Heart left ventricle (tissue), 13 donors: Measurements from ENCODE around the gene C9orf78.

Experiments
- POLR2A ChIP-seq, 2 donors: fragments of 450-650 bp; IDR thresholded peaks; one replicate each; pipeline ENCODE4 v1.6.1; 2017; ENCODE audit warnings: antibody characterized with exemption in 2 of 2, mild to moderate bottlenecking in 2 of 2, moderate library complexity in 2 of 2
- TF ChIP-seq, protein P1 (sequence below), 12 donors: fragments of 200-600 bp; sonication (generic) in 4 of 12; IDR thresholded peaks; one replicate each; pipeline versions ENCODE4 v1.5.0 to v1.8.0; 2018 to 2022; ENCODE audit warnings: antibody characterized with exemption in 12 of 12, mild to moderate bottlenecking in 5 of 12
- donor health status: ischemic (EF 13 %, LVEDD 7.1; RV severe dilation, severe dysfunction).
- donor health status: DM: no; HTN: yes; CAD: no.
- donor health status: DM: no; HTN: no; CAD: no.
- donor health status: ischemic (EF 25% LVEDD 6.9; RV normal size, moderate dysfunction).
- donor health status: ischemic (EF 25% LVEDD 5.7; RV mildly dilated, moderate dysfunction).
- donor health status: ischemic (EF 35%, LVEDD 5.7; RV mildly dilated, moderate dysfunction).
- donor health status: nonischemic (EF 11% LVEDD 7.7; RV severe dilation, severe dysfunction).
- donor health status: DM: yes; HTN: yes; CAD: no.
- donor health status: PGD.
- donor health status: ischemic (EF 29% LVEDD 5.4; RV normal size, mild dysfunction).
- donor health status: nonischemic (EF 23%, LVEDD 6.1; RV moderate dilation, normal function).

DNA sequence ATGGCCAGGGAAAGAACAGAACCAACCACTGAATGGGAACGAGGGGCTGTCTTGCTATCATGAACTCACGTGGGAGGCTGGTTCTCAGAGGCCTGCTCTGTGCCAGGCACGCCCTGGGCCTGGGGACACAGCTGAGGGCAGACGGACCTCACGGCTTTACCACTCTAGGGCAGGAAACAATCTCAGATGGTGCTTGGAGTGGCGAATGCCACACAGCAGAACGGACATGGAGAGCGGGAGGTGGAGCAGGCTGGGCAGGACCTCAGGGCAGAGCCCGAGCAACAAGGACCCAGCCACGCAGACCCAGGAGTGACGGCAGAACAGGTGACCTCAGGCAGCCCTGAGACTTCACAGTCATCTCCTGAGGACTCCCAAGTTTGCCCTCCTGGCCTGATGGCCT lies 19.8 kb downstream of the C9orf78 start:
- TF ChIP-seq, protein P1, sequence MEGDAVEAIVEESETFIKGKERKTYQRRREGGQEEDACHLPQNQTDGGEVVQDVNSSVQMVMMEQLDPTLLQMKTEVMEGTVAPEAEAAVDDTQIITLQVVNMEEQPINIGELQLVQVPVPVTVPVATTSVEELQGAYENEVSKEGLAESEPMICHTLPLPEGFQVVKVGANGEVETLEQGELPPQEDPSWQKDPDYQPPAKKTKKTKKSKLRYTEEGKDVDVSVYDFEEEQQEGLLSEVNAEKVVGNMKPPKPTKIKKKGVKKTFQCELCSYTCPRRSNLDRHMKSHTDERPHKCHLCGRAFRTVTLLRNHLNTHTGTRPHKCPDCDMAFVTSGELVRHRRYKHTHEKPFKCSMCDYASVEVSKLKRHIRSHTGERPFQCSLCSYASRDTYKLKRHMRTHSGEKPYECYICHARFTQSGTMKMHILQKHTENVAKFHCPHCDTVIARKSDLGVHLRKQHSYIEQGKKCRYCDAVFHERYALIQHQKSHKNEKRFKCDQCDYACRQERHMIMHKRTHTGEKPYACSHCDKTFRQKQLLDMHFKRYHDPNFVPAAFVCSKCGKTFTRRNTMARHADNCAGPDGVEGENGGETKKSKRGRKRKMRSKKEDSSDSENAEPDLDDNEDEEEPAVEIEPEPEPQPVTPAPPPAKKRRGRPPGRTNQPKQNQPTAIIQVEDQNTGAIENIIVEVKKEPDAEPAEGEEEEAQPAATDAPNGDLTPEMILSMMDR (IDR thresholded peaks at IDR 0.05), result no peak
- no peak for TF ChIP-seq POLR2A (IDR thresholded peaks at IDR 0.05)
